ENCODE results near the gene KIF17.

Gene KIF17

GRCh38 chr1:20614131-20614579, 103.7 kb downstream of the KIF17 start:
- H3K4me3 ChIP-seq (replicated peaks; ENCODE audit: insufficient read depth, low read length), result no peak overlapping the region
- no peak for DNase-seq (ENCODE audit: low read depth in 1 of 2, low spot score in 1 of 2)
- H3K27me3 ChIP-seq (ENCODE audit: insufficient read depth, poor library complexity, severe bottlenecking), result no peaks in the 10 kb centered on the region
- TF ChIP-seq CTCF (IDR thresholded peaks at IDR 0.05; ENCODE audit: insufficient read depth, low read length) (no peak), SPI1 (IDR thresholded peaks at IDR 0.05; ENCODE audit: borderline replicate concordance, low read depth) (no peak), GABPA (IDR thresholded peaks at IDR 0.05; ENCODE audit: low read depth) (no peak), REST (IDR thresholded peaks at IDR 0.05; ENCODE audit: insufficient replicate concordance, low read depth) (no peak), POLR2AphosphoS5 (IDR thresholded peaks at IDR 0.05; ENCODE audit: low read depth) (no peak)
- no peak overlapping the region for H3K27ac ChIP-seq (replicated peaks)
